NCI-H774 (cell line): ENCODE results near the gene TMEM135.
"Not testable (repeated sequence)": the region's sequence is repeated elsewhere in the genome, so short reads cannot be mapped to it uniquely, and the experiment has no call there.

Experiments used
- DNase-seq: peaks from one replicate; lab custom pipeline; 2025; lab: John Stamatoyannopoulos, UW

Gene TMEM135

DNA sequence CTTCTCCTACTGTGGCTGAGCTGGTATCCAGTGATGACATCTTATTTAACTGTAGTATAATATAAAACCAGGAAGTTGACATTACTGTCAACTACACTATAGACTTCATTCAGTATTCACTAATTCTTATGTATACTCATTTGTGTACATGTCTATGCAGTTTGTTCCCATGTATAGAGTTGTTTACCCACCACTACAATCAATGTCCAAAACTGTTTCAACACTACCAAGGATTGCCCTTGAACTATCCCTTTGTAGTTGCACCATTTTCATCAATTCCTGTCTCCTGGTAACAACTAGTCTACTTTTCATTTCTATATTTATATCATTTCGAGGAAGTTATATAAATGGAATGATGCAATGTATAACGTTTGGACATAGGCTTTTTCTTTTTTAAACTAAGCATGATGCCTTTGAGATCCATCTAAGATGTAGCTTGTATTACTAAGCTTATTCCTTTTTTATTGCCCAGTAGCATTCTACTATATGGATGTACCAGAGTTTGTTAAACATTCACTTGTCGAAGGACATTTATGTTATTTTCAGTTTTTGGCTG is 39.2 kb downstream of the TMEM135 start:
- no peak for DNase-seq

DNA sequence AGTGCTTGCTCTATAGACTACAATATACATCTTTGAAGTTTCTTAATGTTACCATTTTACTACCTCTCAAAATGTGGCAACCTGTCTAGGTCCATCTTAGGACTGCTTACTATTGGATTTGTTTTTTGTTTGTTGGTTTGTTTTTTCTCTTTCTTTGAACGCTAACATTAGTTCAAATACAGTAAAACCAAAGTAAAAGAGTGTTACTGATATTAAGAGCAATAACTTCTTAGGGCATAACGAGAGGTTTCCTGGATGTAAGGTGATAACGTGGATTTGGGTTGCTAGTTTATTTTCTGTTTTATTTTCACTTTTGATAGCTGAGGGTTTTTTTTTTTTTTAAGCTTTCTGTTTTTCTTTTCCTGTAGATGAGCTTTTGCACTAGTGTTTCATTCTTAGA is 43.6 kb downstream of the TMEM135 start:
- no peak for DNase-seq

DNA sequence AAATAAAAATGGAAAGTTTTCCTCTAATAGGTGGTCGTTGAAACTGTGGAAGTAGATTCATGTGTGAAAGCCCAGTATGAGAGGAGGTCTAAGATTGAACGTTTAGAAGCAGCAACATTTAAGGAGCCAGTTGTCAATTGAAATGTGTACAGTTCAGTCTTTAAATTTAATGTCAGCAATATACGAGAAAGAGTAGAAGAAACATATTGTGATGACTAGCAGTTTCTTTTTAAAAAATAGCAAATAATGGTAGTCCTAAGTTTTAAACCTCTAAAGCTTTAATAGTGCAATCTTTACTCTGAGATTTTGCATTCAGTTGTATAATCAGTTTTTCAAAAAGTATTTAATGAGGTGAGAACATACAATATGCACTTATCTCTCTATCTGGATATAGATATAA is 44.9 kb downstream of the TMEM135 start:
- DNase-seq = no peak

DNA sequence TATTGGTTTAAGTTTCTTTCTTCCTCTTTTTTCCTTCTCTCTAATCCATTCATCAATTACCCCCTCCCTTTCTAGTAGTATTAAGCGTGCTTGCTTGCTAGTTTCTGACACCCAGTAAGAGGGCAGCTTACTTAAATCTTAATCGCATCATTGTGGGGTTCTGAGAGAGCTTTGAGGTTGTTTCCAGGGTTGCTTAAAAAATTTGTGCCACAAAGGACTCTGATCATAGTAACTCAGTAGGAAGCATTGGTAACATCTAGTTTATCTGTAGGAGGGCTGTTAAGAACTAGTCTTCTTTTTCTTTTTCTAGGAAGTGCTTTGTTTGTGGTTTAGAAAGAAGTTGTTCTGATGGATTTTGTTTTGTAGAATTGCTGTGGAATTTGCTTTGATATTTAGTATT is 45.3 kb downstream of the TMEM135 start:
- no peak for DNase-seq

DNA sequence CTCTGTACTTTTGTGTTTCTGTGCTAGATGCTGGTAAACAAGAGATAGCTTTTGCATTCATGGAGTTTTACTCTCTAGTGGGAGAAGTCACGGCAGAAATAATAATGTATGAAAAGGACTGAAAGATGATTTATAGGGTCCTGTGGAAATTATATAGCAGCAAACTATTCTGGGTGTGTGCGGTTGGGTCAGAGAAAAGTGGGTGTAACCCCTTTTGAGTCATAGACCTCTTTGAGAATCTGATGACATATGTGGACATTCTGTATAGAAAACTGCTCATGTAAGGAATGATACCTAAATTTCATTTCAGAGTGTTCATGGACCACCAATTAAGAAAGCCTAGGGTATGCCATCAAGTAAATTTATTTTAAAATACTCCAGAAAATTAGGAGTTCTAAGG is 54.4 kb downstream of the TMEM135 start:
- no peak for DNase-seq

DNA sequence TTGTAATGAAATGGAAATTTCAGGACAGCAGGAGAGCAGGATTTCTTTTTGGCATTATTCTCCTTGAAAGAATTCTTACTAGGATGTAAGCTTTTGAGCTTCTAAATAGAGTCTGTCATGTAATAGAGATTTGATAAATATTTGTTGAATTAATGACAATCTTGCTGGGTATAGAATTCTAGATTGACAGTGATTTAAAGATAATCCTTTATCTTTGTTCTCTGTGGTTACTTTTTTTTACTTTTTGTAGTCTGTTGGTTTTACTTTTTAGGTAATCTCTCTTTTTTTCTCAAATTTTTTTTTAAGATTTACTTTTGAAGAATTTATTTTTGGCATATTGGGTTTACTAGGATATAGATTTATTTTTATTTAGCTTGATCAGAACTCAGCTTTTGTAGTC is 54.8 kb downstream of the TMEM135 start:
- DNase-seq = no peak

DNA sequence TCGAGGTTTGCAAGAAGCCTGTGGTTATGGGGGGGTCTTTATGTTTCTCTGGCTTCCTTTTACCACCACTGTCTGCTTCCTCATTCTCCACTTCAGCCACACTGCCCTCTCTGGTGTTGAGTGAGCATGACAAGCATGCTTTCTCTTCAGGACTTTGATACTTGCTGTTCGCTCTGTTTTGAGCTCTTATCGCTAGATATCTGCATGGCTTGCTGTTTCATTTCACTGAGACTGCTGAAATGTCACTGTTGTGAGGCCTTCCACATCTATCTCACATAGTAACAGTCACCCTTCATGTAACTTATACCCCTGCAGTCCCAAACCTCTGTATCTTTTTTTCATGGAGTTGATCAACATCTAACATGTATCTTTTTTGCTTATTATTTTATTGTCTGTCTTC is 59.8 kb downstream of the TMEM135 start:
- no peak for DNase-seq

DNA sequence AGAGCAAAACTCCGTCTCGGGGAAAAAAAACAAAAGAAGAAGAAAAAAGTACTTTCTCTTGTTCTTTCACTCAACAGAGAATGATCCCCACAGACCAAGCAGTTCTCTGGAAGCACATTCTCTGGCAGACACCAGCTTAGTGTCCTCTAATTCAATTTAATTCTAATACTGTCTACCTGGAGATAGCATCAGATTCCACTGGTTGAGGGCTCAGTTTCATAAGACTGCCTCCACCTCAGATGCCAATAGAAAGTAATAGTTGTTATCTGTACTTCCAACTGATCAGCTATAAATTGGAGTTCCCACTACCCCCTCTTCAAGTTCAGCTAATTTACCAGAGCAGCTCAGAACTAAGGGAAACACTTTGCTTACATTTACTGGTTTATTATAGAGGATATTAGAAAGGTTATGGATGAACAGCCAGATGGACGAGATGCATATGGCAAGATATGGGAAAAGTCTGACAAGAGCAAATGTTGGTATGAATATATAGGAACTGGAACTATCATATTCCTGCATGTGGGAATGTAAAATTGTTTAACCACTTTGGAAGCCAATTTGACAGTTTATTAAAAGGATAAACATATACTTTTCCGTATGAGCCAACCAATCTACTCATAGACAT is 64.3 kb downstream of the TMEM135 start:
- no peak for DNase-seq

DNA sequence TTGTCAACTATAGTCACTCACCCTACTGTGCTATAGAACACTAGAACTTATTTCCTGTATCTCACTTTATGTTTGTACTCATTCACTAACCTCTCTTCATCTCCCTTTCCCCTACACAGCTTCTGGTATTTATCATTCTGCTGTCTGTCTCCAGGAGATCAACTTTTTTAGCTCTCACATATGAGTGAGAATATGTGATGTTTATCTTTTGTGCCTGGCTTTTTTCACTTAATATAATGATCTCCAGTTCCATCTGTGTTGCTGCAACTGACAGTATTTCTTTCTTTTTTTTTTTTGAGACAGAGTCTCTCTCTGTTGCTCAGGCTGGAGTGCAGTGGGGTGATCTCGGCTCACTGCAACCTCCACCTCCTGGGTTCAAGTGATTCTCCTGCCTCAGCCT is 68.1 kb downstream of the TMEM135 start:
- not testable (repeated sequence) for DNase-seq

DNA sequence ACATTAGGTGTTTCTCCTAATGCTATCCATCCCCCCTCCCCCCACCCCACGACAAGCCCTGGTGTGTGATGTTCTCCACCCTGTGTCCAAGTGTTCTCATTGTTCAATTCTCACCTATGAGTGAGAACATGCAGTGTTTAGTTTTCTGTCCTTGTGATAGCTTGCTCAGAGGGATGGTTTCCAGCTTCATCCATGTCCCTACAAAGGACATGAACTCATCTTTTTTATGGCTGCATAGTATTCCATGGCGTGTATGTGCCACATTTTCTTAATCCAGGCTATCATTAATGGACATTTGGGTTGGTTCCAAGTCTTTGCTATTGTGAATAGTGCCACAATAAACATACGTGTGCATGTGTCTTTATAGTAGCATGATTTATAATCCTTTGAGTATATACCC is 69.6 kb downstream of the TMEM135 start:
- DNase-seq = not testable (repeated sequence)

DNA sequence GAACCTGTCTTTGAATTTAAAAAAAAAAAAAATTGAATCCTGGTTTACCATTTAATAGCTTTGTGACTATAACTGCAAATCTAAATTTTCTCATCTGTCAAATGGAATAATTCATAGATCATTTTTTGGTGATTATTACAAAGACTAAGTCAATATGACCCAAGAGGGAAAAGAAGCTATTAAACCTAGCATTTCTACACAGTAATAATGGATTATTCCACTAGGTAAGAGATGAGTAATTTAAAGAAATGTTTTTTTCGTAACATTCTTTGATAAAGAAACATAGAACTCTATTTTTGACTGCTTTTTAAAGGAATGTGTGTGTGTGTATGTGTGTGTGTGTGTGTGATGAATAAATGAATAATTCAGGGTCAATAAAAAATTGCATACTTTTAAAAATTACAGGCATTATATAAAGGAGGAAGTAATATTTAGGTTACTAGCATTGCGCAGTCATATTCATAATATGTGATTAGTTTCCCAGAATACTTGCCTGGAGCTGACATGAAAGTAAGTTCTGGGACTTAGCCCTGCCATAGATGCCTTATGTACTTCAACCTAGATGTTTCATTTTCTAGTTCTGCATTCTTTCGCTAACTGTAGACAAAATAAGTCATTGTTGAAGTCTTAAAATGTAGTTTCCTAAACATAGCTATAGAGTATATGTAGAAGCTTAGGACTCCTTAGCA is 72.9 kb downstream of the TMEM135 start:
- DNase-seq = no peak

DNA sequence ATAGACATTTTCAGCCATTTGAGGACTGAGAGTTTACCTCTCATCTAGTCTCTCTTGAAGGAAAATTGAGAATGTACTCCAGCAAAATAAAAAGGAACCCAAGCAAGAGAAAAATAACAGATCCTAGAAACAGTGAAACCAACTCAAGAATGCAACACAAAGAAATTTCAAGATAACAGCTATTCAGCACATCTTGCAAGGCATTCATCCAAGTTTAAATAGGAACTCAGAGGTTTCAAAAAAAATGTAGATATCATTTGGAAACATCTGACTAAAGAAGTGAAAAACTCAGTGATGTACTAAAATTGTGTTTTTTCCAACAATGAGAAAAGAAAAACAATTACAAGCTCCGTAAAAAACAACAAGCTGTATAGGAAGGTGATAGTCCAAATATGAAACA is 76.4 kb downstream of the TMEM135 start:
- DNase-seq = no peak

DNA sequence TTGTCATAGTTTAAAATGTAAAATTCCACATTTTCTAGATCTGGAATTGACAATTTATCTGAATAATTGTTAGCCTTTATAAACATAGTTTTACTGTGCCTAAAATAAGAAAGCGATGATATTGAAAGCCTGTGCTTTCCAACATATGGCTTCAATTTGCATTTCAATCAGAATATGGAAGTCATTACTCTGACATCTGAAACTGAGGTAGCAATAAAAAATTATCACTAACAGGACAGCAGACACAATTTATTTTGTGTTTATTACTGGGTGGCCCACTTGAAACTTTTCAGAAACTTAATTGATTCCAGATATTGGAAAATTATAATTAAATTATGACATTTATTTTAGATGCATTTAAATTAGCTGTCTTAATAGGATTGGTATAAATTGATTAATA is 78.5 kb downstream of the TMEM135 start:
- DNase-seq = no peak

DNA sequence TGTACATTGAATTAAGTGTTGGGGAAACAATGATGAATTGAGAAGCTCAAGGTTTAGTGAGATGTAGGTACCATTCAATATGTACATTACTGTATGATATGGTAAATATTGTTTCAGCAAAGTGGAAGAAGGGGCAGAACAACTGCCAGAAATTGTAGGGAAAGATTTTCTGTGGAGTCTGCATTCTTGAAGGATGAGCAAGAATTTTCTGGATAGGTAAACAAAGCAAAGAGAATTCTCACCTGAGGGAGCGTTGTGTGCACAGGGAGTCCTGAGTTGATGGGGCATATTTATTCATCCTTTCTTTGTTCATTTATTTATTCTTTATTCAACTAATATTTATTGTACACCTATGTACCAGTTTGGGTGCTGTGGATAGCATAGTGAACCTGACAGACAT is 83.2 kb downstream of the TMEM135 start:
- DNase-seq = no peak

DNA sequence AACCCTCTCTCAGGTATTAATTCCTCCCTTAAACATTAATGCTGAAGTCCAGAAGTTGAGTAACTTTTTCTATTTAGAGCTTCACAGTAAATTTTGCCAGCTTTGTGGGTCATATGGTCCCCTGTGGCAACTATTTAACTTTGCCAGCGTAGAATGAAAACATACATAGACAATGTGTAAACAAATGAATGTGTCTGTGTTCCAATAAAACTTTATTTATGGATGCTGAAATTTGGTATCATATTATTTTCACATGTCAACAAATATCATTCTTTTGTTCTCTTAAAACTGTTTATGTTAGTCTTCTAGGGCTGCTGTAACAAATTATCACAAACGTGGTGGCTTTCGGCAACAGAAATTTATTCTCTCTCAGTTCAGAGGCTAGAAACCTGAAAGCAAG is 85.1 kb downstream of the TMEM135 start:
- DNase-seq = no peak

DNA sequence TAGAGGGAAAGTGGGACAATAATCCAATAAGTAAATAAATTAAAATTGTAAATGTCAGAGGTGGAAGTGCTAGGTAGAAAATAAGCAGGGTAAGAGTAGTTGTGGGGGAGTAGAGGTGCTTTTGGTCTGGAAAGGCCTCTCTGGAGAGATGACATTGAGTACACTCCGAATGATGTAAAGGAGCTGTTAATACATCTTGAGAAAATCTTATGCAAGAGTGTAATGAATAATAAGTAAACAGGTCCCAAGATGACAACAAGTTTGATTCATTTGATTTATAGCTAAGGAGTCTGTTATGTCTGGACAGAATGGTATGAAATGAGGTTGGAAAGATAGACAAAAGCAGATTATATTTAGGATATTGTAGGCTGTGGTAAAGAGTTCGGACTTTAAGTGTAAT is 87.5 kb downstream of the TMEM135 start:
- DNase-seq = no peak

DNA sequence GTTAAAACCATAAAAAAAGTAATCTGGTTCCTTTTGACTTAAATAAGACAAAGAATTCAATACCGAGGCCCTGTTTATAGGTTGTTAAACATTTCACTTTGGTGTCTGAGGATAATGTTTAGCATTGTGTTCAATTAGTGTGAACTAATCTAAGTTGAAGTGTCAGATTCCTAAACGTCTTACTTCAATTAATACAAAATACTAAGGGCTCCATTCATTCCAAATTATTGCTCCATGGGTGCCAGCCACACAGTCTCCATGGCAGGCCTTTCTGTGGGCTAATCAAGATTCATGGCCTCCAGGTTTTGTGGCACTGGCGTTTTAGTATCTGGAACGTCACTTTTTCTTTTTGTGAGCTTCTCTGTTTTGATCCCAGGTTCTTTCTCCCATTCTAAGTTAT is 89.4 kb downstream of the TMEM135 start:
- no peak for DNase-seq

DNA sequence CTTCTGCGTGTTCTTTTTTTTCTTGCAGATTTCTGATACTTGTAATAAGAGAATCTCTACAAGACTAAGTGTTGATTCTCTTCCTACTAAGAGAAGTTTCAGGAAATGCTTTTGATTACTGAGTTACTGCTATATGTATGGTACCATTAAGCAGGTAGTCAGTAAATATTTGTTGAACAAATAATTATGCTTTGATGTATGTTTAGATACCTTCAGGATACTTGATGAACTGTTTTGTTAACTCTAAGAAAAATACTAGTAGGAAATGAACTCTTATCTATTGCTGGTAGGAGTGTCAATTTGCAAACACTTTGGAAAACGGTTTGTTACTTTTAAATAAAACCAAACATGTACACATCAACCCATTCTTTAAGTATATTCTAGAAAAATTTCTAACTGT is 90.6 kb downstream of the TMEM135 start:
- no peak for DNase-seq

DNA sequence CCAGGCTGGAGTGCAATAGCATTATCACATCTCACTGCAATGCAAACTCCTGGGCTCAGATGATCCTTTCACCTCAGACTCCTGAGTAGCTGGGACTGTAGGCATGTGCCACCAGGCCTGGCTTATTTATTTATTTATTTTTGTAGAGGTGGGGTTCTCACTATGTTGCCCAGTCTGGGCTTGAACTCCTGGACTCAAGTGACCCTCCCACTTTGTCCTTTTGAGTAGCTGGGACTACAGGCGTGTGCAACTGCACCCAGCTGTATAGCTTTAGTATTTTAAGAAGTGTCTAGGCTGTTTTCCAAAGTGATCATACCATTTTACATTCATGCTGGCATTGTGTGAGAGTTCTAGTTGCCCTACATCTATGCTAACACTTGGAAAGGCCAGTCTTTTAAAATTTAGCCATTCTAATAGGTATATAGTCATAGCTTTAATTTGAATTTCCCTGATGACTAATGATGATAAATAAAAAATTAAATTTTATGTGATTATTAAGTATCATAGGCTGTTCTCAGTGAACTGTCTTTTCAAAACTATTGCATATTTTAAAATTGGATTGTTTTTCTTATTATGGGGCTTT is 96.9 kb downstream of the TMEM135 start:
- no peak for DNase-seq

DNA sequence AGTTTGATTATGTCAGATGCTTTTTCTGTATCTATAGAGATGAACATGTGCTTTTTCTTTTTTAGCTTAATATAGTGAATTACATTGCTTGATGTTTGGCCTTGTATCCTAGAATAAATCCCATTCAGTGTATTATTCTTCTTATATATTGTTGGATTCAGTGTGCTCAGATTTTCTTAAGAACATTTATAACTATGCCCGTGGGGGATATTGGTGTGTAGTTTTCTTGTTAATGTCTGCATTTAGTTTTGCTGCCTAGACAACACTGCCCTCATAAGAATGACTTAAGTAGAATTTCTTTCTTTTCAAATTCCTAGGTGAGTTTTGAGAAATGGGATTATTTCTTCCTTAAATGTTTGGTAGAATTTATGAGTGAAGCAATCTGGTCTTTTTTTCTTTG is 98.5 kb downstream of the TMEM135 start:
- DNase-seq = no peak

DNA sequence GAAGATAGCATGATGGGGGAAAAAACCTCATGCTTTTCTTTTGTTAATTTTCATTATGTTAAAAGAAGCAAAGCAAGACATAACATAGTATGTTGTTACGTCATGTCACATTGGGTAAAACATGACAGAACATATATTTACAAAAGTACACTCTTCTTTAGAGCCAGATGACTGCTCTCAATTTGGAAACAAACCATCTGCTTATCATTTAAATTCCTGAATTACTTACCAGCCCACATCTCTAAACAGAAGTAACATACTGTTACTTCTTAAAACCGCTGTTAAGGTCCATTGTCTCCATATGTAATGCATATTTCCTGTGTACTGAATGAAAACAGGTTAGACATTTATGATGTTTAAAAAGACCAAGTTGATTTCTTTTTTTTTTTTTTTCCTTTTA is 100.0 kb downstream of the TMEM135 start:
- DNase-seq = no peak

DNA sequence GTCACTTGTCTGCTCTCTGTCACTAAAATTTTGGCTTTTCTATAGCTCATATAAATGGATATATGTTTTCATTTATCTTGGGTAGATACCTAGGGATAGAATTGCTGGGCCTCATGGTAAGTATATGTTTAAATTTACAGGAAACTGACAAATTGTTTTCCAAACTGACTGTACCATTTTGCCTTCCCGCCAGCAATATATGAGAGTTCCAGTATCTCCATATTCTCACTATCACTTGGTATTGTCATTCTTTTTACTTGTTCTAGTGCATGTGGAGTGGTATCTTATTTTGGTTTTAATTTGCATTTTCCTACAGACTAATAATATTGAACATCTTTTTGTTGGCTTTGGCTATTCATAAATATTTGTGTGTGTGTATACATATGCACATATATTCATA is 101.7 kb downstream of the TMEM135 start:
- no peak for DNase-seq

DNA sequence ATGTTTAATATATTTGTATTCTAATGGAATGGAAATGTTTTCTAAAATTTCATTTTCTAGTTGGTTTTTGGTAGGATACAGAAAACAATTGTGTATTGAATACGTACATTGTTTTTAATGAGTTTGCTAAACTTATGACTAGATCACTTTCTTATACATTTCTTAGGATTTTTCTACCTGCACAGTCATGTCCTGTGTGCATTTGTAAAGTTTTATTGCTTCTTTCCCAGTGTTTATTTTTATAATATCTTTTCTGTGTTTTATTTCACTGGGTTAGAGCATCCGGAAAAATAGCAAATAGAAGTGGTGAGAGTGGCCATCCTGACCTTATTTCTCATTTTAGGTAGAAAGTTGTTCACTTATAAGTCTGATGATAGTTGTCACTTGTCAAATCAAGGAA is 103.6 kb downstream of the TMEM135 start:
- no peak for DNase-seq
